HG03039 (cell line): Measurements from ENCODE around the gene RPLP2.

ENCODE experiments used
- ATAC-seq: cut with Tn5 transposase; IDR thresholded peaks from one replicate; pipeline ENCODE4 v1.9.1; 2021; ENCODE audit warnings: mild to moderate bottlenecking, moderate library complexity; ENCODE audit not compliant: unreplicated experiment

Gene RPLP2

GRCh38 chr11:790721-791564, 18.8 kb upstream of the RPLP2 start:
- ATAC-seq: no peak

DNA sequence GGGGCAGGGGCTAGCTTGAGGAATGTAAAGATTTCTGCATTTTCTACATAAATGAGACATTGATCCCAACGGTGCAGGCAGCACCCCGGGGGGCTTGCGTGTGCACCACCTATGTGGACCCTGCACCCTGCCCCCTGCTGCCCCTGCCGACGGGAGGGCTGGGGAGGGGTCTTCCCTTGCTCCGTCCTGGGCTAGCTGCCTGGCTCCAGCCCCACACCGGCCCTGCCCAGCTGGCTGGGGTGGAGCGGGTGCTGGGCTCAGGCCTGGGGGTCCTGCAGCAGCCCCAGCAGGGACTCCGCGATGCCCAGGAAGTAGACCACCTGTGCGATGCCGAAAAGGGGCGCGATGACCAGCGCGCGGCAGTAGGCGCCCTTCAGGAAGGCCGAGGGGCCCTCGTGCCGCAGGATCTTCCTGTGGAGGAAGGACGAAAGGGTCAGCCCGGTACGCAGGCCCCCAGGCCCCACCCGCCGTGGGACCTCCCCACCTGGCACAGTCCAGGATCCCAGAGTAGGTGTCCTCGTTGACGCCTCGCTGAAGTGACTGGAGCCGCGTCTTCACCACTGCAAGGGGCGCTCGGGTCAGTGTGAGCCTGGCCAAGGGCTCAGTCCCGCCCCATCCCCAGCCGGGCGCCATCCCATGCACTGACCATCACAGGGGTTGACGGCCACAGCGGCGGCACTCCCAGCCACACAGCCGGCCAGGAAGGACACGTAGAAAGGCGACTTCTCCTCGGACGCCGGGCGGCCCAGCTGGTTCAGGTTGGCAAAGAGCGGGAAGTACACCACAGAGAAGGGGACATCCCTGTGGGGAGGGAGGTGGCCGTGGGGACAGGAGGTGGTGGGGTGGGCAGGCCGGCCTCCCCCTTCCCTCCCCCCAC, 17.9 kb upstream of the RPLP2 start:
- no peak for ATAC-seq

DNA sequence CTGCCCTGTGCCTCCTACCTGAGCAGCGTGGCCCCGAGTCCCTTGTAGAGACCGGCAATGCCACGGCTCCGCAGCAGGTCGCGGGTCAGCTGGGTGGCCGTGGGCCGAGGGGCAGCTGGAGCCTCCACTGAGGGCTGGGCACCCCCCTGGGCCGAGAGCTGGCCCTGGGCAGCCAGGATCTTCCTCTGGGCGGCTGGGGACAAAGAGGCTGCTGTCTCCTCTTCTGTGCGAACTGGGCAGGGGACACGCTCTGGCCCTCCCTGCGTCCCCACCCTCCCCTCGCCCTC, 17.3 kb upstream of the RPLP2 start:
- no peak for ATAC-seq

GRCh38 chr11:792873-793272, 16.9 kb upstream of the RPLP2 start:
- ATAC-seq: no peak

- ATAC-seq: no peak
Measured at GRCh38 chr11:793556-793955, 16.2 kb upstream of the RPLP2 start.

DNA sequence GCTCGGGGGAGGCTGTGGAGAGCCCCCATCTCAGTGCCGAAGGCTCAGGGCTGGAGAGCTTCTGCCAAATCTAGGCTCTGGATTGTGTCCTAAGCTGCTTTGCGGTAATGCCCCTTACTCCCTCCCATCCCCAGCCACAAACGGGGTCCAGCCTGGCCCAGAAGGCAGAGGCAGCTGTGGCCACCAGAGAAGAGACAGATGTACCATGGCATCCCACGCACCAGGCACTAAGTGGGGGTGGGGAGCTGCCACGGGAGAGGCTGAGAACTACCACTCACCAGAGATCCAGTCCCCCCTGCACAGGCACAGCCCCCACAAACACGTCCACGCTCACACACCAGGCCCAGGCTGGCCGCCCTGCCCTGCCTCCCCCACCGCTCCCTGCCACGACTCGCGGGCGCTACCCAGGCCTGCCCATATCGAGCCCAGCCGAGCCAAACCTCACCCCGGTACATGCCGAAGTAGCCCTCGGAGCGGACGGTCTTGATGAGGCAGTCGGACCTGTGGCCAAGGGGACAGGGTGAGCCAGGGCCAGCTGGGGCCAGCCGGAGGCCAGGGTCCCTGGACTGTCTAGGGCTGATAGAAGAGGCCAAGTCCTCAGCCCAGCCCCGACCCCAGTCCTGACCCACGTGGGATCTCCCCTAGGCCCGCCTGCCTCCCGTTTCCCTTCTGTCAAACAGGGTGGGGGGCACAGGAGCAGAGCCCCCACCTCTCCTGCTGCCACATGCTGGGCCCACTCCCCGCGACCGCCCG, 15.6 kb upstream of the RPLP2 start:
- ATAC-seq: no peak

DNA sequence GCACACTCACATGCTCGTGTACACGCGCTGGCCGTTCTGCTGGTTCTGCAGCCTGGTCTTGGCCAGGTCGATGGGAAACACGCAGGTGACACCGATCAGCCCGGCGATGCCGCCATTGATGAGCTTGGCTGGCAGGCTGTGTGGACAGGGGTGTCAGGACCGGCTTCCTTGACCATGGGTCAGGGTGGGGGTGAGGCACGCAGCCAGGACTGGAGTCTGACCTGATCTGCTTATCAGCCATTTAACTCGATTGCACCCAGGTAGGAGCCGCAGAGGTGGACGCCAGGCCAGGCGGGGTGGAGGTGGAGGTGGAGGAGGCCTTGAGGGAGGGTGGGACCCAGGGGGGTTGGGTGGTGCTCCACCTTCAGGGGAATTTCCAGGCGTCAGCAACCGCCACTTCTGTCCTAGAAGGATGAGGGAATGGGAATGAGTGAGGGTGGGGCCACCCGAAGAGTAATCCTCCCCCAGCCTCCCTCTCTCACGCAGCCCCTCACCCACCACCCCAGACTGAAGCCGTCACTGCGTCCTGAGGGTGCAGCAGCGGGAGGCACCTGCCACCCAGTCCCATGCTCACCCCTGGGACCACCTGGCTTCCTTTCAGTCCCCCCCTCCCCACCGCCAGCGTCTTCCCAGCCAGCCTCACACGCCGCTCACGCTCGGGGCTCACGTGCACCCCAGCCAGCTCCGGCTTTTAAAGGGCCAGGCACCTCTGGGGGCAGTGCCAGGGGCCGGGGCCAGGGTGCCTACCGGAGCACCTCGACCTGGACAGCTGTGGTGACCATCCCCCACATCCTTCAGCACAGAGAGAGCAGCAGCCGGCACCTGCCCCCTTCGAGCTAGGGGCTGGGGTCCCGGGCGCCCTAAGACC, 14.8 kb upstream of the RPLP2 start:
- no peak for ATAC-seq

- ATAC-seq: no peak
Measured at GRCh38 chr11:795634-796564, 13.9 kb upstream of the RPLP2 start.

DNA sequence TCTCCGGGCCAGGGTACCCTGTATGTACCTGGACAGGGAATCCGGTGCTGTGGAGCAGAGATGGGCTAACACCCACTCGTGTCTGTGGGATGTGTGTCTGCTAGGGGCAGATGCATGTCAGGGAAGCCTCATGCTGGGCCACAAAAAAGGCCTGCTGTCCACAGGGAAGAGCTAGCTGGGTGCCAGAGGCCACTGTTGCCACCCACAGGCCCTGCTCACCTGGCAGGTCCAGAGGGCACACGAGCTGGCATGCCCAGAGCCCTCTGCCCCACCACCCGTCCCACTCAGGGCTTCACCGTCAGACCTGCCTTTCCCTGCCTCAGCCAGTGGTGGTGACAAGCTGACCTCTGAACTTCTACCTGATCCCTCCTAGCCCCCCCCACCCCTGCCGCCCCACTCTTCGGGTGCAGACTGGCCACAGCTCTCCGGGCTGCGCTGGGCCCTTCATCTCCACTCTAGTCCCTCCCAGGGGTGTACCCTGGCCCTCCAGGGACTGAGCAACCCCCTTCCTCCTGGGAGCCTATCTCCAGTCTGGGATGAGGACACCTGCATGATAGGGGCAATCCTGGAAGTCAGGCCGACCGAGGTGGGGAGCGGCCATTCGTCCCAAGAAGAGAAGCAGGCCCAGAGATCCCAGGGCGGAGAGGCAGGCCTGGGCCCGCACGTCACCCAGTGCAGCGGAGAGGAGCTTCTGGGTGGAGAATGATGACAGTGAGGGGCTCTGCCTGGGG, 13.0 kb upstream of the RPLP2 start:
- ATAC-seq: no peak

DNA sequence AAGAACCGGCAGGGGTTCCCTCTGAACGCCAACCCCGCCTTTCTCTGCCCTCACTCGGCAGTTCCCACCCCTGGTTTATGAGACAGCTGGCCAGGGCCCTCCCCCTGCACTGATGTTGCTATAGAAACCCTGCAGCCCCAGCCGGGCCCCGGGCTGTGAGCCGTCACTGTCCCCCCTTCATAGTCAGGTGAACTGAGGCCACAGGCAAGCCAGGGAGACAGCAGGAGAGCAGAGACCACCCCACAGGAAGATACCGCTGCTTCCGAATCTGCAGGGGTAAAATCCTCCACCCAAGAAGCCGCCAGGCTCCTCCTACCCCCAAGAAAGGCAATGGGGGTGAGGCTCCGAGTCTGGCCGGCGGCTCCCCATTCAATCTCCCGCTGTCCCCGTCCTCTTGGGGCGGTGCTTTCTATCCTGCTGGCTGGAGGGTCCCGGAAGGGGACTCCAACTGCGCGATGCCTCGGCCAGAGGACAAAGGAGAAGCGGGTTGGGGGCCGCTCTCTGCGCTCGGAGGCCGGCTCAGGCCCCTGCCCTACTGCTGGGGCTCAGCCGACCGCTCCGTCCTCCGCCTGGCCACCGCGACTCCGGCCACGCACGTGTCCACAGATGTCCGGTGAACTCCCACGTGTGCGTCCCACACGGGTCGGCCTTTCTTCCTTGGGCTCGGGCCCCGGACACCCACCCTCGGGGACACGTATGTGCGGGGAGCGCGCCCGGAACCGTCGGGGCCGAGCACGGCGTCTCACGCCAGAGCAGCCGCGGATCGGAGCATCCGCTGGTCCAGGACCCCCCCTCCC, 12.3 kb upstream of the RPLP2 start:
- ATAC-seq: peak; percentile 19

GRCh38 chr11:798093-798713, 11.6 kb upstream of the RPLP2 start, which contains the start of gene SLC25A22:
TSS of gene SLC25A22 (minus strand) at chr11:798281. CDS start at chr11:795006, 3,275 bp downstream.
- peak; percentile 37 for ATAC-seq

DNA sequence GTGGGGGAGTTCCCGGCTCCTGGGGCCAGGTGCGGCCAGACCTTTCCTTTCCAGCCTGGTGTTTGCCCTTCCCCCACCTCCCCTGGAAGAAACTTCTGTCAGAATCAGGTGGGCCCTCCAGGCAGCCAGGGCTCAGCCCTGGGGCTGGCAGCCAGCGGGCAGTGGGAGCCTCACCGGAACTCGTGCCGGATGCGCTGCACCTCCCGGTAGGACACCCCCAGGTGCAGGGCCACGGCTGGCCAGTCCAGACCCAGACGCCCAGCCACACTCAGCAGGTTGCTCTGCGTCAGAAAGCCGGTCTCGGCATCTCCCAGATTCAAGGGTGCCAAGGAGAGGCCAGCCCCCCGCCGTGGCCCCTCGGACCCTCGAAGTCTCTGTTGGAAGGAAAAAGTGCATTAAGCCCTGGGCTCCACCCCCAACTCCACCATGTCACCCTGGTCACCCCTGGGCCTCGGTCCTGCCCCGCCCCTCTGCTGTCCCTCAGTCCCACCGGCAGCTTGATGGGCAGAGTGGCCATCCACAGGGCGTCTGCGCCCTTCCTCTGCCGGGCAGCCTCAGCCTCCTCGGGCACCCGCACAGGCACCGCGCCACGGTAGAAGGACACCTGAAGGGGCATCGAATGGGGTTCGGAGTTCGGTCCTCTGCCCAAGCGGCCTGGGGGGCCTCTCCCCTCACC, 10.0 kb upstream of the RPLP2 start:
- no peak for ATAC-seq

DNA sequence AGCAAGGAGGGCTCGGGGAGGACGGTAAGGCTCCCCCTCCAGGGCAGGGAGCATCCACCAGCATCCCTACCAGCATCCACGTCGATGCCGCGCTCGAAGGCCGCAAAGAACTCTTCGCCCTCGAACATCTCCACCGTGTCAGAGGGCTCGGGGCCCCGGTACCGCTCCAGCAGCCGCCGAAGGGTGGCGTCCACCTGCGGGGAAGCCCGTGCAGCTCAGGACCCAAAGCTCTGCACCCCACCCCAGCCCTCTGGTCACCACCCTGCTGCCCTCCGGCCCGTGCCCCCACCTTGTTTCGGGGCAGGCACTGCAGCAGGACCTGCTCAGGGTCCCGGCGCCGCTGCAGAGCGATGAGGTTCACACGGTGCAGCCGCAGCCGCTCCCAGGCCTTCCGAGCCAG, 9.3 kb upstream of the RPLP2 start:
- no peak for ATAC-seq

- ATAC-seq: no peak
Measured at GRCh38 chr11:801097-801780, 8.5 kb upstream of the RPLP2 start.

- ATAC-seq: no peak
Measured at GRCh38 chr11:802018-802617, 7.6 kb upstream of the RPLP2 start.
